Measurements from ENCODE around the gene CCDC167. TPM values are rescaled to one million over a fixed set of nuclear protein-coding genes. Genes with fewer than 3 reads are reported as not detected.

Gene CCDC167
- total RNA-seq, 6 experiments from 2014 or later, result 19.0 to 23.8 (median 22.4) TPM

- H3K36me3 Mint-ChIP-seq (ENCODE audit: low read depth), result no peaks in the 10 kb centered on the region
- no peak for TF ChIP-seq CTCF (IDR thresholded peaks at IDR 0.05)
- H3K4me1 Mint-ChIP-seq (ENCODE audit: low read depth), result peaks cover 15% of the 10 kb centered on the region
- no peak overlapping the region for H3K4me3 Mint-ChIP-seq
- peaks cover 2% of the 10 kb centered on the region for H3K27me3 Mint-ChIP-seq (ENCODE audit: insufficient read depth)
- no peak overlapping the region for H3K27ac Mint-ChIP-seq
- no peaks in the 10 kb centered on the region for H3K9me3 Mint-ChIP-seq
- DNase-seq, result no peak
Measured at GRCh38 chr6:37491171-37491829, 8.4 kb downstream of the CCDC167 start.

GRCh38 chr6:37490536-37491170 lies 9.0 kb downstream of the CCDC167 start:
- Mint-ChIP-seq H3K4me3 (no peak overlapping the region), H3K4me1 (ENCODE audit: low read depth) (peaks cover 15% of the 10 kb centered on the region), H3K36me3 (ENCODE audit: low read depth) (no peaks in the 10 kb centered on the region), H3K27me3 (ENCODE audit: insufficient read depth) (peaks cover 2% of the 10 kb centered on the region), H3K27ac (no peak overlapping the region), H3K9me3 (no peaks in the 10 kb centered on the region)
- DNase-seq, result no peak
- TF ChIP-seq CTCF (IDR thresholded peaks at IDR 0.05), result no peak

GRCh38 chr6:37489697-37490336 lies 9.9 kb downstream of the CCDC167 start:
- Mint-ChIP-seq H3K36me3 (ENCODE audit: low read depth) (no peaks in the 10 kb centered on the region), H3K27me3 (ENCODE audit: insufficient read depth) (peaks cover 2% of the 10 kb centered on the region), H3K4me1 (ENCODE audit: low read depth) (peaks cover 15% of the 10 kb centered on the region), H3K4me3 (no peak overlapping the region), H3K27ac (no peak overlapping the region; the same call in 1 of the 2 replicates), H3K9me3 (no peaks in the 10 kb centered on the region)
- no peak for DNase-seq
- TF ChIP-seq CTCF (IDR thresholded peaks at IDR 0.05), result peak; percentile 70

DNA sequence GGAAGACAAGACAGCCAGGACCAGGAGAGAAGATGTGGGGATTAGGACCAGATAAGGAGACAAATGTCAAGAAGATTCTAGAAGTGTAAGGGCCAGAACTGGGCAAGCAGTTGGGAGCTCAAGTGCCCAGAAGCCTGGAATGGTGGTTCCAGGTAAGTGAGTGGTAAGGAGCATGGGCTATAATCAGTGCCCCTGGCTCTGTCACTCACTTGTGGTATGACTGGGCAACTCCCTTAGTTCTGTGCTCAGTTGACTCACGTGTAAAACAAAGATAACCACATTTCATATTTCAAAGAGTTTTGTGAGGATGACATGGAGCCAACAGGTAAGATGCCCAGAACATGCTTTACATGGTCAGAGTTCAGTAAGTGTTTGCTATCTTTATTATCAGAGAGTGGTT lies 11.2 kb downstream of the CCDC167 start:
- TF ChIP-seq CTCF (IDR thresholded peaks at IDR 0.05), result no peak
- Mint-ChIP-seq H3K4me3 (no peak overlapping the region), H3K27ac (no peak overlapping the region), H3K27me3 (ENCODE audit: insufficient read depth) (peaks cover 2% of the 10 kb centered on the region), H3K4me1 (ENCODE audit: low read depth) (peaks cover 15% of the 10 kb centered on the region), H3K9me3 (no peaks in the 10 kb centered on the region), H3K36me3 (ENCODE audit: low read depth) (no peaks in the 10 kb centered on the region)
- no peak for DNase-seq

GRCh38 chr6:37487591-37488380 lies 11.9 kb downstream of the CCDC167 start:
- H3K9me3 Mint-ChIP-seq, result no peaks in the 10 kb centered on the region

More at GRCh38 chr6:37487591-37488380, 11.9 kb downstream of the CCDC167 start:
- Mint-ChIP-seq H3K36me3 (ENCODE audit: low read depth) (no peaks in the 10 kb centered on the region), H3K27me3 (ENCODE audit: insufficient read depth) (peaks cover 2% of the 10 kb centered on the region), H3K4me3 (no peak overlapping the region), H3K27ac (no peak overlapping the region), H3K4me1 (ENCODE audit: low read depth) (peaks cover 15% of the 10 kb centered on the region)
- no peak for TF ChIP-seq CTCF (IDR thresholded peaks at IDR 0.05)
- no peak for DNase-seq
